Caco-2 (cell line): ENCODE data around the gene INSYN2A. TPM values are rescaled to one million over a fixed set of nuclear protein-coding genes. Genes with fewer than 3 reads are reported as not detected.

ENCODE experiments used
- Bru-seq: library from RNA; stranded (reverse); fragments of 400-500 nt; gene quantifications from one replicate; lab custom pipeline; 2021; lab: Mats Ljungman, UMichigan
- BruChase-seq, 2 experiments: library from RNA; stranded (reverse); fragments of 400-500 nt; gene quantifications; one replicate each; lab custom pipeline; 2021; lab: Mats Ljungman, UMichigan
- BruUV-seq: library from RNA; stranded (reverse); fragments of 400-500 nt; replicated peaks from 2 replicates; lab custom pipeline; 2021; lab: Mats Ljungman, UMichigan
- CTCF ChIA-PET: fragments of 300-600 bp; sonication (Branson Sonifier 250); formaldehyde crosslinking; loops from one replicate; lab custom pipeline; 2022; ENCODE audit warnings: antibody characterized with exemption; lab: Charles Lee
- POLR2A ChIA-PET: fragments of 300-600 bp; sonication (Branson Sonifier 250); formaldehyde crosslinking; loops from one replicate; lab custom pipeline; 2022; ENCODE audit warnings: antibody characterized with exemption; lab: Charles Lee
- DNase-seq, 2 experiments: peaks; one replicate each; pipeline versions ENCODE4 v3.0.0 to v3.0.0-alpha.2; 2020 to 2022
- H3K27me3 ChIP-seq: replicated peaks from 2 replicates; pipeline ENCODE4 v1.6.0; 2011; ENCODE audit warnings: low read length; ENCODE audit not compliant: control insufficient read depth, insufficient read depth
- H3K36me3 ChIP-seq: 2 replicates; pipeline ENCODE4 v1.5.1; 2011; ENCODE audit warnings: low read length; ENCODE audit not compliant: control insufficient read depth, insufficient read depth
- H3K4me1 ChIP-seq: fragments of 250-450 bp; sonication (Bioruptor Pico); 2 replicates; pipeline ENCODE4 v1.5.1; 2020; ENCODE audit warnings: mild to moderate bottlenecking
- H3K4me3 ChIP-seq: 2 replicates; pipeline ENCODE4 v1.5.1; 2011; ENCODE audit warnings: low read depth, mild to moderate bottlenecking, control low read depth, low read length
- H3K9me3 ChIP-seq: fragments of 250-450 bp; sonication (Bioruptor Pico); 2 replicates; pipeline ENCODE4 v1.5.1; 2020; ENCODE audit warnings: mild to moderate bottlenecking, moderate library complexity
- H3K27ac Mint-ChIP-seq: one replicate; pipeline ENCODE4 v1.8.0; 2022; ENCODE audit warnings: mixed read lengths; ENCODE audit not compliant: unreplicated experiment
- H3K27me3 Mint-ChIP-seq: one replicate; pipeline ENCODE4 v1.8.0; 2022; ENCODE audit warnings: mixed read lengths; ENCODE audit not compliant: insufficient read depth, unreplicated experiment
- H3K36me3 Mint-ChIP-seq: one replicate; pipeline ENCODE4 v1.8.0; 2022; ENCODE audit warnings: mild to moderate bottlenecking, mixed read lengths; ENCODE audit not compliant: insufficient read depth, unreplicated experiment
- H3K4me1 Mint-ChIP-seq: one replicate; pipeline ENCODE4 v1.8.0; 2022; ENCODE audit warnings: low read depth, mixed read lengths; ENCODE audit not compliant: unreplicated experiment
- H3K4me3 Mint-ChIP-seq: one replicate; pipeline ENCODE4 v1.8.0; 2022; ENCODE audit warnings: mild to moderate bottlenecking, moderate library complexity, mixed read lengths; ENCODE audit not compliant: unreplicated experiment
- H3K9me3 Mint-ChIP-seq: one replicate; pipeline ENCODE4 v1.8.0; 2022; ENCODE audit warnings: mixed read lengths; ENCODE audit not compliant: unreplicated experiment
- CTCF ChIP-seq, 2 experiments: fragments of 200-600 bp in 1 of 2; IDR thresholded peaks; 1 replicate in 1 of 2; 2 replicates in 1 of 2; pipeline versions ENCODE4 v1.5.1 to v1.8.0; 2011 to 2022; ENCODE audit warnings: antibody characterized with exemption in 1 of 2, control low read depth in 1 of 2, inconsistent platforms in 1 of 2, low read depth in 1 of 2, low read length in 1 of 2, mild to moderate bottlenecking in 1 of 2, moderate library complexity in 1 of 2; ENCODE audit not compliant: insufficient read depth in 1 of 2, severe bottlenecking in 1 of 2, unreplicated experiment in 1 of 2
- intact Hi-C: fragments of 100-400 bp; cut with micrococcal nuclease; formaldehyde crosslinking; loops from one replicate; pipeline ENCODE4 v1.10.0; 2022; ENCODE audit not compliant: unreplicated experiment
- long read RNA-seq: library from polyadenylated mRNA; stranded (forward); transcript quantifications from one replicate; pipeline ENCODE4 v2.0.0, GENCODE V29; 2022
- total RNA-seq: library from RNA; stranded (reverse); gene quantifications from 2 replicates; pipeline ENCODE4 v1.2.3, GENCODE V29; 2022

Gene INSYN2A
- total RNA-seq, result not detected in 2 replicates
- Bru-seq, nascent RNA, result not detected
- percentile 3 among the genes with signal in this experiment for BruChase-seq, experiment 1, labeled RNA remaining after a 2-hour chase
- not detected for BruChase-seq, experiment 2, labeled RNA remaining after a 6-hour chase
- long read RNA-seq, partial matches to known transcripts, result 0 of 4 reads
- long read RNA-seq, other reads (novel, unspliced or antisense), result 4 of 4 reads

DNA sequence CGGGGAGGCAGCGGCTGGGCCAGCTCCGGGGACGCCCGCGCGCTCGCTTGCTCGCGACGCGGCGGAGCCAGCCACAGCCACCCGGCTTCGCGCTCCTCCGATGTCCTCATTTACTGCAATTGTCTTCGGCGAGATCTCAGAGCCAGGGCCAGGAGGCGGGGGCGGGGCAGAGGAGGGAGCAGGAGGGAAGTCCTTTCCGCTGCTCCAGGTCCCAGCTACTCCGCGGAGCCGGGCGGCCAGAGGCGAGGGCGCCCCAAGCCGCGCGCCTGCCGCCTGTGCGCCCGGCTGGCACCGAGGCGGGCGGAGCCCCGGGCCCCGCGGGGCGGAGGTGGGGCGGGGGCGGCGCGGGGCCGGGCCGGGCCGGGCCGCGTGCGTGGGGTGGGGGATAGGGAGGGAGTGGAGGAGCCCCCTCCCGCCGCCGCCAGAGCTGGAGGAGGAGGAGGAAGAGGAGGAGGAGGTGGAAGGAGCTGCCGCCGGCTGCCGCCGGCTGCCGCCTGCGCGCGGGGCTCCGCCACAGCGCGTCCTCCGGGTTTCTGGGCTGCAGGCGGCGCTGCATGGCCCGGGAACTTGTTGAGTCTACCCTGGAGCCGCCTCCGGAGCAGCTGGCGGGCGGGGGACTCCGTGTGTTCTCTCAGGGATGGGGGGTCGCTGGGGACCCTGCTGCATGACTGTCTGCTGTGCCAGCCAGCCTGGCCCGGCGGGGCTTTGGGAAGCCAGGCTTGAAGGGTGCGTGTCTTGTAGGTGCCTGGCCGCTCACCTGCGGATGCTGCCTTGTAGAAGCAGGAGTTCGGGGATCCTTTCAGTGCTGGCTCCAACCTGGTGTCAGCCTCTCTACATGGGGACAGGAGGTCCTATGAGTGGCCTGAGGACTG, at the start of gene INSYN2A:
TSS of gene INSYN2A (minus strand) at position 310 of the 872 bp plus-strand sequence. CDS start 20,196 bp downstream, outside the sequence.
- BruUV-seq, result no TSS peak
- Mint-ChIP-seq H3K27ac (no peak within 1 kb of the TSS), H3K4me3 (no peak within 1 kb of the TSS), H3K36me3 (peaks cover under 1% of the 10 kb centered on the region), H3K9me3 (no peaks in the 10 kb centered on the region), H3K27me3 (no peaks in the 10 kb centered on the region), H3K4me1 (no peaks in the 10 kb centered on the region)
- POLR2A ChIA-PET, result no interaction called here
- Histone ChIP-seq H3K9me3 (no peaks in the 10 kb centered on the region), H3K36me3 (no peaks in the 10 kb centered on the region), H3K4me1 (0 out of 2 replicates have a peak, but pooled peaks cover 3% of the 10 kb centered on the region), H3K4me3 (no peak within 1 kb of the TSS), H3K27me3 (no peaks in the 10 kb centered on the region)
- DNase-seq, result no peak
- no peak for TF ChIP-seq CTCF (IDR thresholded peaks at IDR 0.05; ENCODE audit: insufficient read depth in 1 of 2, low read depth in 1 of 2, low read length in 1 of 2, severe bottlenecking in 1 of 2, unreplicated experiment in 1 of 2)
- CTCF ChIA-PET, result no interaction called here
- intact Hi-C loops, result no loop called here

DNA sequence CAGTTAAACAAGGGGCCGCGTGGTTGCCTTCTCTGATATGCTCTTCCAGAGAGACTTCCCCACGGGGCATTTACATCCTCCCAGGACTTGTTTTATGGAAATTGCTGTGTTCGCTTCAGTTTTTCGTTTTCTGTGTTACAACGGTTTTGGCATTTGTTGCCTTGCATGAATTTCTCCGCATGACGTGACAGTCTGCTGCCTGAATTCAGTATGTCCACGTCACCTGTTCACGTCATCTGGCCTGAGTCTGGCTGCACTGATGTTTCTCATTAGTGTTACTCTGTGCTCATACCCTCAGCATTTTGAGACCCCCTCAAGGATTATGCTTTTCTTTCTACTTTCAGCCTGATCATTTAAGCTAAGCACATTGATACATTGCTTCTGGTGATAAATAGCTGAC, 49.1 kb upstream of the INSYN2A start:
- Histone ChIP-seq H3K4me1 (no peaks in the 10 kb centered on the region), H3K4me3 (no peak overlapping the region), H3K36me3 (peaks cover 2% of the 10 kb centered on the region; the same call in 1 of the 2 replicates), H3K9me3 (no peaks in the 10 kb centered on the region), H3K27me3 (no peaks in the 10 kb centered on the region)
- no TSS peak for BruUV-seq
- DNase-seq, result no peak
- Mint-ChIP-seq H3K27me3 (no peaks in the 10 kb centered on the region), H3K27ac (no peak overlapping the region), H3K4me3 (no peak overlapping the region), H3K4me1 (no peaks in the 10 kb centered on the region), H3K9me3 (no peaks in the 10 kb centered on the region), H3K36me3 (peaks cover 7% of the 10 kb centered on the region)
- TF ChIP-seq CTCF (IDR thresholded peaks at IDR 0.05; ENCODE audit: insufficient read depth in 1 of 2, low read depth in 1 of 2, low read length in 1 of 2, severe bottlenecking in 1 of 2, unreplicated experiment in 1 of 2), result no peak
- ChIA-PET CTCF (no interaction called here), POLR2A (no interaction called here)
- intact Hi-C loops, result no loop called here

DNA sequence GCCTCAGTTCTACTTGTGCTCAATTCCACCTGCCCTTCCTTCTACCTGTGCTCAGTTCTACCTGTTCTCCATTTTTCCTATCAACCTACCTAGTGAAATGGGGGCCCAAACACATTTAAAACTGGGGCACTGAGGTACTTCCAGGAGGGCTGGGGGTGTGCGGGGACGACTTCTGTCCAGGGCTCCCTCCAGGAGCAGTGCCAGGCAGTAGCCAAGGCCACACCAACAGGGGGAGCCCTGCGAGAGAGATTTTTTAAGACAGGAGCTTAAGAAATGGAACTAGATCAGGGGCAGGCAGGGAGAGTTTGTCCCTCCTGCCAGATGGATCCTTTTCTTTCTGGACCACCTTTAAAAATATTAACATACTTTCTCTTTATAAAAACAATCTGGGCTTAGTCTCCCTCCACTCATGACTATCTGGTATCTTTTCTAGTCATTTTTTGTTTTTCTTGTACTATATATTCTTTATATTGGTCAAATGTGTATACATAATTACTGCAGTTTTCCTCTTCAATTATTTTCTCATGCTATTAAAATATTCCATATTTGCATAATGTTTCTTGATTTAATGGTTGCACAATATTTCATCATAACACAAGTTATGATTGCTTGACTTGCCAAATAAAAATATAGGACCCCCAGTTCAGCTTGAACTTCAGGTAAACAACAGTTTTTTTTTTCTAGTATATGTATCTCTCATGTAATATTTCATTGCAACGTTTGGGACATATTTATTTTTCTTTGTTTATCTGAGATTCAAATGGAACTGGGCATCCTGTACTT, 47.3 kb upstream of the INSYN2A start:
- ChIA-PET CTCF (interaction anchor here (0.6 to 0.7 kb wide), 3 partner anchors 10 to 138 kb away, joined by 3 read pairs; no protein-coding TSS in a partner anchor), POLR2A (no interaction called here)
- no peaks in the 10 kb centered on the region for H3K4me1 ChIP-seq
- peaks cover 2% of the 10 kb centered on the region; the same call in 1 of the 2 replicates for H3K36me3 ChIP-seq
- Mint-ChIP-seq H3K4me1 (no peaks in the 10 kb centered on the region), H3K36me3 (peaks cover 7% of the 10 kb centered on the region), H3K27ac (no peak overlapping the region), H3K9me3 (no peaks in the 10 kb centered on the region), H3K27me3 (no peaks in the 10 kb centered on the region), H3K4me3 (no peak overlapping the region)
- no peaks in the 10 kb centered on the region for H3K27me3 ChIP-seq
- intact Hi-C loops, result loop anchor here (5.0 kb wide), 1 partner anchor 114 kb away; no protein-coding TSS in a partner anchor
- H3K9me3 ChIP-seq, result no peaks in the 10 kb centered on the region
- no TSS peak for BruUV-seq
- peak; percentile 51 to 66 for DNase-seq
- no peak overlapping the region for H3K4me3 ChIP-seq
- TF ChIP-seq CTCF (IDR thresholded peaks at IDR 0.05; ENCODE audit: insufficient read depth in 1 of 2, low read depth in 1 of 2, low read length in 1 of 2, severe bottlenecking in 1 of 2, unreplicated experiment in 1 of 2), result peak; percentile 72 to 82
